Stimulated activated CD4-positive, alpha-beta T cell treated with anti-CD3 and anti-CD28 coated beads, TNF-alpha, amount 100 ng/mL, for 48 hours (primary cell): ENCODE measurements around the gene SSH3.
A peak's percentile ranks its signal among the peaks of the same experiment; 100 is the strongest.

Experiments
- DNase-seq, 3 donors: peaks; one replicate each; pipeline ENCODE4 v3.0.0-alpha.2; 2020; ENCODE audit warnings: low read depth in 3 of 3

Gene SSH3

GRCh38 chr11:67280341-67280787 is 23.0 kb upstream of the SSH3 start:
- no peak for DNase-seq

GRCh38 chr11:67280788-67281551 is 22.4 kb upstream of the SSH3 start:
- DNase-seq = no peak

GRCh38 chr11:67281552-67282150 is 21.7 kb upstream of the SSH3 start:
- DNase-seq = no peak

- DNase-seq = no peak
Measured at GRCh38 chr11:67282155-67282875, 21.0 kb upstream of the SSH3 start.

GRCh38 chr11:67282876-67283371 is 20.4 kb upstream of the SSH3 start:
- DNase-seq = no peak

- no peak for DNase-seq
Measured at GRCh38 chr11:67283481-67283963, 19.8 kb upstream of the SSH3 start.

GRCh38 chr11:67284811-67285540 is 18.4 kb upstream of the SSH3 start:
- DNase-seq = no peak

GRCh38 chr11:67285541-67286498 is 17.5 kb upstream of the SSH3 start:
- no peak for DNase-seq

- no peak for DNase-seq
Measured at GRCh38 chr11:67286621-67287333, 16.6 kb upstream of the SSH3 start.

- no peak for DNase-seq
Measured at GRCh38 chr11:67287355-67288197, 15.8 kb upstream of the SSH3 start.

- no peak for DNase-seq
Measured at GRCh38 chr11:67288198-67288451, 15.2 kb upstream of the SSH3 start.

GRCh38 chr11:67288452-67289225 is 14.7 kb upstream of the SSH3 start:
- DNase-seq = peak; percentile 78 to 85 (median 80)

- no peak for DNase-seq
Measured at GRCh38 chr11:67289226-67289650, 14.1 kb upstream of the SSH3 start, which contains the start of gene ANKRD13D. Gene ANKRD13D, plus strand, starts transcription at chr11:67289303. Its CDS starts 158 bp downstream, at chr11:67289461.

- DNase-seq = no peak
Measured at GRCh38 chr11:67289651-67290479, 13.5 kb upstream of the SSH3 start.

- DNase-seq = no peak
Measured at GRCh38 chr11:67290801-67291200, 12.5 kb upstream of the SSH3 start.

- DNase-seq = no peak
Measured at GRCh38 chr11:67291481-67292381, 11.6 kb upstream of the SSH3 start.
